DOHH2 (cell line): ENCODE measurements around the gene DDO.

ENCODE experiments used
- H3F3A ChIP-seq: fragments of 200-600 bp; sonication (generic), shearing (Covaris generic); 2 replicates; pipeline ENCODE4 v1.6.0; 2016; ENCODE audit warnings: antibody characterized with exemption, mild to moderate bottlenecking; ENCODE audit not compliant: control insufficient read depth, insufficient read depth
- H3K27ac ChIP-seq: fragments of 200-600 bp; sonication (generic); 2 replicates; pipeline ENCODE4 v1.5.1; 2014; ENCODE audit warnings: low read depth, mild to moderate bottlenecking, low read length, moderate library complexity
- H3K27me3 ChIP-seq: fragments of 200-600 bp; sonication (generic); 2 replicates; pipeline ENCODE4 v1.6.1; 2014; ENCODE audit warnings: mild to moderate bottlenecking, low read length, mixed read lengths; ENCODE audit not compliant: control insufficient read depth
- H3K36me3 ChIP-seq: fragments of 200-600 bp; sonication (generic); 2 replicates; pipeline ENCODE4 v1.6.1; 2014; ENCODE audit warnings: mild to moderate bottlenecking, low read length, moderate library complexity, mixed read lengths; ENCODE audit not compliant: control insufficient read depth
- H3K4me1 ChIP-seq: fragments of 200-600 bp; sonication (generic); 2 replicates; pipeline ENCODE4 v1.6.1; 2014; ENCODE audit warnings: mild to moderate bottlenecking, low read length, mixed read lengths; ENCODE audit not compliant: control insufficient read depth
- H3K4me2 ChIP-seq: fragments of 200-600 bp; sonication (generic); 2 replicates; pipeline ENCODE4 v1.6.0; 2014; ENCODE audit warnings: mild to moderate bottlenecking, low read length, moderate library complexity
- H3K4me3 ChIP-seq: fragments of 200-600 bp; sonication (generic); 2 replicates; pipeline ENCODE4 v1.5.1; 2014; ENCODE audit warnings: mild to moderate bottlenecking, low read length, mixed read lengths
- H3K79me2 ChIP-seq: fragments of 200-600 bp; sonication (generic); 2 replicates; pipeline ENCODE4 v1.6.1; 2014; ENCODE audit warnings: mild to moderate bottlenecking, low read length, mixed read lengths; ENCODE audit not compliant: control insufficient read depth
- H3K9me2 ChIP-seq: fragments of 200-600 bp; sonication (generic); replicated peaks from 2 replicates; pipeline ENCODE4 v1.6.1; 2014; ENCODE audit warnings: mild to moderate bottlenecking, low read length, mixed read lengths; ENCODE audit not compliant: control insufficient read depth
- H3K9me3 ChIP-seq: fragments of 200-600 bp; sonication (generic); 2 replicates; pipeline ENCODE4 v1.6.1; 2014; ENCODE audit warnings: antibody characterized with exemption, low read length, mixed read lengths; ENCODE audit not compliant: control insufficient read depth, insufficient read depth
- H4K20me1 ChIP-seq: fragments of 200-600 bp; sonication (generic); 2 replicates; pipeline ENCODE4 v1.6.0; 2014; ENCODE audit warnings: low read depth, mild to moderate bottlenecking, antibody characterized with exemption, low read length, moderate library complexity; ENCODE audit not compliant: control insufficient read depth, insufficient read depth
- CTCF ChIP-seq: fragments of 200-600 bp; sonication (generic); IDR thresholded peaks from one replicate; pipeline ENCODE4 v1.5.1; 2014; ENCODE audit warnings: antibody characterized with exemption, mild to moderate bottlenecking, low read depth, low read length; ENCODE audit not compliant: poor library complexity, severe bottlenecking
- EZH2phosphoT487 ChIP-seq: fragments of 200-600 bp; sonication (generic); IDR thresholded peaks from 2 replicates; pipeline ENCODE4 v1.6.1; 2017; ENCODE audit warnings: borderline replicate concordance, mild to moderate bottlenecking, antibody characterized with exemption, low read length, moderate library complexity, mixed read lengths

Gene DDO

GRCh38 chr6:110363748-110364147 lies 51.6 kb downstream of the DDO start:
- no peaks in the 10 kb centered on the region for H3K36me3 ChIP-seq
- H3K4me3 ChIP-seq = no peak overlapping the region
- H3K4me2 ChIP-seq = no peak overlapping the region
- no peaks in the 10 kb centered on the region for H4K20me1 ChIP-seq
- no peak overlapping the region for H3K27ac ChIP-seq
- H3F3A ChIP-seq = no peaks in the 10 kb centered on the region
- no peaks in the 10 kb centered on the region for H3K4me1 ChIP-seq
- 0 out of 2 replicates have a peak, but pooled peaks cover 3% of the 10 kb centered on the region for H3K27me3 ChIP-seq
- no peak for TF ChIP-seq EZH2phosphoT487
- TF ChIP-seq CTCF = no peak
- H3K9me3 ChIP-seq = no peaks in the 10 kb centered on the region
- H3K79me2 ChIP-seq = no peaks in the 10 kb centered on the region
- H3K9me2 ChIP-seq = no peaks in the 10 kb centered on the region

- no peaks in the 10 kb centered on the region for H3F3A ChIP-seq
- H3K4me3 ChIP-seq = no peak overlapping the region
- H3K4me2 ChIP-seq = no peak overlapping the region
- no peaks in the 10 kb centered on the region for H3K36me3 ChIP-seq
- H3K27ac ChIP-seq = no peak overlapping the region
- H3K4me1 ChIP-seq = no peaks in the 10 kb centered on the region
- no peaks in the 10 kb centered on the region for H4K20me1 ChIP-seq
- 0 out of 2 replicates have a peak, but pooled peaks cover 7% of the 10 kb centered on the region for H3K27me3 ChIP-seq
- H3K9me3 ChIP-seq = peaks cover 3% of the 10 kb centered on the region; the same call in 1 of the 2 replicates
- no peaks in the 10 kb centered on the region for H3K9me2 ChIP-seq
- TF ChIP-seq CTCF = no peak
- TF ChIP-seq EZH2phosphoT487 = no peak
- H3K79me2 ChIP-seq = no peaks in the 10 kb centered on the region
Measured at GRCh38 chr6:110360676-110361075, 54.7 kb downstream of the DDO start.

GRCh38 chr6:110359556-110359955 lies 55.8 kb downstream of the DDO start:
- no peak for TF ChIP-seq CTCF
- no peak for TF ChIP-seq EZH2phosphoT487
- no peaks in the 10 kb centered on the region for H4K20me1 ChIP-seq
- 0 out of 2 replicates have a peak, but pooled peaks cover 7% of the 10 kb centered on the region for H3K27me3 ChIP-seq
- H3K27ac ChIP-seq = no peak overlapping the region
- no peaks in the 10 kb centered on the region for H3K36me3 ChIP-seq
- no peaks in the 10 kb centered on the region for H3K4me1 ChIP-seq
- no peaks in the 10 kb centered on the region for H3F3A ChIP-seq
- no peaks in the 10 kb centered on the region for H3K79me2 ChIP-seq
- no peak overlapping the region for H3K4me3 ChIP-seq
- H3K4me2 ChIP-seq = no peak overlapping the region
- H3K9me2 ChIP-seq = no peaks in the 10 kb centered on the region
- H3K9me3 ChIP-seq = peaks cover 3% of the 10 kb centered on the region; the same call in 1 of the 2 replicates
